Amniotic epithelial cell (primary cell): ENCODE results near the gene MDM1.
A peak's percentile ranks its signal among the peaks of the same experiment; 100 is the strongest.

Experiments used
- DNase-seq: peaks from one replicate; pipeline ENCODE4 v3.0.0-alpha.2; 2010; ENCODE audit warnings: low read depth

Gene MDM1

GRCh38 chr12:68356060-68356695 is 24.0 kb upstream of the MDM1 start:
- DNase-seq, result no peak

- peak; percentile 58 for DNase-seq
Measured at GRCh38 chr12:68354977-68355541, 22.9 kb upstream of the MDM1 start.

- peak; percentile 36 for DNase-seq
Measured at GRCh38 chr12:68352067-68352466, 19.9 kb upstream of the MDM1 start.

GRCh38 chr12:68350753-68351152 is 18.6 kb upstream of the MDM1 start:
- peak; percentile 61 for DNase-seq

GRCh38 chr12:68349921-68350606 is 17.9 kb upstream of the MDM1 start:
- DNase-seq, result no peak

GRCh38 chr12:68349220-68349621 is 17.1 kb upstream of the MDM1 start:
- no peak for DNase-seq

- DNase-seq, result no peak
Measured at GRCh38 chr12:68348419-68348818, 16.3 kb upstream of the MDM1 start.

- no peak for DNase-seq
Measured at GRCh38 chr12:68345763-68346162, 13.6 kb upstream of the MDM1 start.

GRCh38 chr12:68344126-68344525 is 12.0 kb upstream of the MDM1 start:
- no peak for DNase-seq

GRCh38 chr12:68342966-68343365 is 10.8 kb upstream of the MDM1 start:
- no peak for DNase-seq

GRCh38 chr12:68341822-68342221 is 9.7 kb upstream of the MDM1 start:
- DNase-seq, result no peak

GRCh38 chr12:68340404-68341270 is 8.5 kb upstream of the MDM1 start:
- DNase-seq, result no peak

- DNase-seq, result no peak
Measured at GRCh38 chr12:68336889-68337303, 4.7 kb upstream of the MDM1 start.

- no peak for DNase-seq
Measured at GRCh38 chr12:68335462-68335861, 3.3 kb upstream of the MDM1 start.

GRCh38 chr12:68334132-68334531 is 2.0 kb upstream of the MDM1 start:
- DNase-seq, result no peak

- no peak for DNase-seq
Measured at GRCh38 chr12:68332728-68333630, 817 bp upstream of the MDM1 start.

GRCh38 chr12:68331500-68331868 is 678 bp downstream of the MDM1 start:
- DNase-seq, result no peak

- no peak for DNase-seq
Measured at GRCh38 chr12:68327896-68328295, 4.3 kb downstream of the MDM1 start.

- peak; percentile 59 for DNase-seq
Measured at GRCh38 chr12:68326716-68327115, 5.4 kb downstream of the MDM1 start.

GRCh38 chr12:68325966-68326365 is 6.2 kb downstream of the MDM1 start:
- no peak for DNase-seq

- DNase-seq, result no peak
Measured at GRCh38 chr12:68324531-68324930, 7.6 kb downstream of the MDM1 start.

- no peak for DNase-seq
Measured at GRCh38 chr12:68321140-68321539, 11.0 kb downstream of the MDM1 start.
